Renal pelvis (tissue), 4 donors: ENCODE measurements around the gene LEF1. TPM values are rescaled to one million over a fixed set of nuclear protein-coding genes. Genes with fewer than 3 reads are reported as not detected.

Experiments used
- DNase-seq: peaks from one replicate; pipeline ENCODE4 v3.0.0-alpha.2; 2013
- polyA plus RNA-seq, 3 donors: library from polyadenylated mRNA; unstranded; fragments of 120-200 nt; gene quantifications; one replicate each; pipeline ENCODE4 v1.2.1, GENCODE V29; 2013; ENCODE audit not compliant: insufficient read length in 3 of 3

LEF1 gene
- polyA plus RNA-seq, 3 donors = 53.1 to 68.6 (median 66.7) TPM

GRCh38 chr4:108184453-108185049 lies 15.8 kb upstream of the LEF1 start:
- no peak for DNase-seq

GRCh38 chr4:108181704-108182103 lies 13.0 kb upstream of the LEF1 start:
- DNase-seq = no peak

- no peak for DNase-seq
Observed at GRCh38 chr4:108180513-108180912, 11.8 kb upstream of the LEF1 start.

- no peak for DNase-seq
Observed at GRCh38 chr4:108175966-108176365, 7.2 kb upstream of the LEF1 start.

- no peak for DNase-seq
Observed at GRCh38 chr4:108174856-108175255, 6.1 kb upstream of the LEF1 start.

- DNase-seq = no peak
Observed at GRCh38 chr4:108173599-108174057, 4.9 kb upstream of the LEF1 start.

- peak; percentile 76 for DNase-seq
Observed at GRCh38 chr4:108172753-108173598, 4.2 kb upstream of the LEF1 start.

- DNase-seq = no peak
Observed at GRCh38 chr4:108172231-108172752, 3.6 kb upstream of the LEF1 start.

GRCh38 chr4:108171339-108172230 lies 2.9 kb upstream of the LEF1 start:
- DNase-seq = no peak

GRCh38 chr4:108170631-108171338 lies 2.1 kb upstream of the LEF1 start:
- DNase-seq = no peak

GRCh38 chr4:108169664-108170063 lies 932 bp upstream of the LEF1 start:
- no peak for DNase-seq

GRCh38 chr4:108168160-108168670 lies 517 bp downstream of the LEF1 start:
- peak; percentile 66 for DNase-seq

GRCh38 chr4:108166441-108167315 lies 2.1 kb downstream of the LEF1 start:
- DNase-seq = peak; percentile 66

GRCh38 chr4:108166038-108166437 lies 2.7 kb downstream of the LEF1 start:
- DNase-seq = no peak

- DNase-seq = no peak
Observed at GRCh38 chr4:108165586-108165985, 3.1 kb downstream of the LEF1 start.

- no peak for DNase-seq
Observed at GRCh38 chr4:108163351-108163750, 5.4 kb downstream of the LEF1 start.

- DNase-seq = no peak
Observed at GRCh38 chr4:108160741-108161352, 7.9 kb downstream of the LEF1 start.

GRCh38 chr4:108159845-108160244 lies 8.9 kb downstream of the LEF1 start:
- no peak for DNase-seq

- no peak for DNase-seq
Observed at GRCh38 chr4:108157655-108158054, 11.1 kb downstream of the LEF1 start.

- no peak for DNase-seq
Observed at GRCh38 chr4:108156391-108156790, 12.3 kb downstream of the LEF1 start.
